ENCODE results near the gene FRYL.
"Not testable (repeated sequence)": the region's sequence is repeated elsewhere in the genome, so short reads cannot be mapped to it uniquely, and the experiment has no call there.

Gene FRYL

GRCh38 chr4:48779998-48780864 lies at the start of gene FRYL:
TSS of gene FRYL (minus strand) at chr4:48780279. CDS start at chr4:48634410, 145,869 bp downstream.
- peak; percentile 99 for DNase-seq

- no peak for DNase-seq
Measured at GRCh38 chr4:48827622-48828021, 47.5 kb upstream of the FRYL start.

GRCh38 chr4:48821431-48821830 lies 41.4 kb upstream of the FRYL start:
- not testable (repeated sequence) for DNase-seq

- no peak for DNase-seq
Measured at GRCh38 chr4:48816971-48817370, 36.9 kb upstream of the FRYL start.

GRCh38 chr4:48816297-48816696 lies 36.2 kb upstream of the FRYL start:
- not testable (repeated sequence) for DNase-seq

- no peak for DNase-seq
Measured at GRCh38 chr4:48815483-48815882, 35.4 kb upstream of the FRYL start.

- no peak for DNase-seq
Measured at GRCh38 chr4:48813964-48814363, 33.9 kb upstream of the FRYL start.

GRCh38 chr4:48812866-48813265 lies 32.8 kb upstream of the FRYL start:
- no peak for DNase-seq

GRCh38 chr4:48804584-48805301 lies 24.7 kb upstream of the FRYL start:
- no peak for DNase-seq

GRCh38 chr4:48801016-48801715 lies 21.1 kb upstream of the FRYL start:
- no peak for DNase-seq

GRCh38 chr4:48800155-48800554 lies 20.1 kb upstream of the FRYL start:
- not testable (repeated sequence) for DNase-seq

GRCh38 chr4:48799157-48799556 lies 19.1 kb upstream of the FRYL start:
- DNase-seq: no peak

GRCh38 chr4:48798117-48798516 lies 18.0 kb upstream of the FRYL start:
- no peak for DNase-seq

GRCh38 chr4:48796927-48797679 lies 17.0 kb upstream of the FRYL start:
- DNase-seq: no peak

GRCh38 chr4:48796191-48796926 lies 16.3 kb upstream of the FRYL start:
- DNase-seq: no peak

GRCh38 chr4:48795108-48795507 lies 15.0 kb upstream of the FRYL start:
- no peak for DNase-seq

GRCh38 chr4:48792348-48793006 lies 12.4 kb upstream of the FRYL start:
- no peak for DNase-seq

- DNase-seq: no peak
Measured at GRCh38 chr4:48791313-48791712, 11.2 kb upstream of the FRYL start.

GRCh38 chr4:48790561-48790960 lies 10.5 kb upstream of the FRYL start:
- DNase-seq: no peak

- no peak for DNase-seq
Measured at GRCh38 chr4:48787056-48787455, 7.0 kb upstream of the FRYL start.

- DNase-seq: no peak
Measured at GRCh38 chr4:48786549-48786948, 6.5 kb upstream of the FRYL start.
